ENCODE data around the gene PILRB.
"Not testable (repeated sequence)": the region's sequence is repeated elsewhere in the genome, so short reads cannot be mapped to it uniquely, and the experiment has no call there.

Gene PILRB

DNA sequence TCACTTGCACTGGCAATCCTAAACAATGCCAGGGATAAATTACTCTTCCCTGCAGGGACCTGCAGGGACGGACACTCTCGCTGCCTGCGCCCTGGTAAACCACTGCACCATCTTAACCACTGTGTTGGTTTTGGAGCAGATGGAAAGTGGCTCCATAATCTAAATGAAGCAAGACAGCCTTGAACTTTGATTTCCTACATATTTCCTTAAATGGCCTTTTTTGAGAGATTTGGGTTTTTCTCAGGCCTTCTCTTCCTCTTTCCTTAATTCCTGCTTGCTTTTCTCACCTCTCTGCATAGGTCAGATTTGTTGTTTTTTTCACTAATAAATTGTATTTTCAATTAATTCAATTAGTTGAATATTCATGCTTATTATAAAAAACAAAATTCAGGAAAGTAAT is 18.1 kb downstream of the PILRB start:
- no peak for DNase-seq (ENCODE audit: low read depth in 2 of 2)

DNA sequence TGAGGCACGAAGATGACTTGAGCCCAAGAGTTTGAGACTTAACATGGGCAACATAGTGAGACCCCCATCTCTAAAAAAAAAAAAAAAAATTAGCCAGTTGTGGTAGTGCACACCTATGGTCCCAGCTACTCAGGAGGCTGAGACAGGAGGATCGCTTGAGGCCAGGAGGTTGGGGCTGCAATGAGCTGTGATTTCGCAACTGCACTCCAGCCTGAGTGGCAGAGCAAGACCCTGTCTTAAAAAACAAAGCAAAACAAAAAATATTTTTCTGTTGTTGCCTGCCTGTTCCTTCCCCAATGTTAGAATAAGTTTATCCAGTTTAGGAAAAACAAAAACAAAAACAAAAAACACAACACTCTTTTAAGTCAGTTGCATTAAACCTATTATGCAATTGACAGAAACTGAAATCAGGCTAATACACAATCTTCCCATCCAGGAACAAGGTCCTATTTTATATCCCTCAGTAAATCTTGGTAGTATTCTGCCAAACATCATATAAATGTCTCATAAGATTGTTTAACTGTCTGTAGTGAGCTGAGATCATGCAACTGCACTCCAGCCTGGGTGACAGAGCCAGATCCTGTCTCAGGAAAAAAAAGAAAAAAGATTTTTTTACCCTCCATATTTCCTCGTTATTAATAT is 20.3 kb downstream of the PILRB start:
- DNase-seq (ENCODE audit: low read depth in 2 of 2): no peak

DNA sequence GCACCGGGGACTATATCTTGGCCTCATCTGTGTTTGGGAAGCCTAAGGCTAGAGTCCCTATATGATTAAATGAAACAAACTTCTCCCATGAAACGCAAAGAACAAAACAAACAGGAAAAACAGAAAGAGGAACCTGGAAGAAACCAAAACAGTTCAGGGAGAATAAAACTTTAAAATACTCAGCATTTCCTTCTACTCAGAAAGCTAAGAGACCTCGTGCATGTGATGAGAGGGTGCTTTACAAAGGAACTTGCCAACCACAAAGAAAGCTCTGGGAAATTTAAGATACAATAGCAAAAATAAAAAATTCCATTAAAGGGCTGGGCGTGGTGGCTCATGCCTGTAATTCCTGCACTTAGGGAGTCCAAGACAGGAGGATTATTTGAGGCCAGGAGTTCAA is 22.3 kb downstream of the PILRB start:
- DNase-seq (ENCODE audit: low read depth in 2 of 2): no peak

DNA sequence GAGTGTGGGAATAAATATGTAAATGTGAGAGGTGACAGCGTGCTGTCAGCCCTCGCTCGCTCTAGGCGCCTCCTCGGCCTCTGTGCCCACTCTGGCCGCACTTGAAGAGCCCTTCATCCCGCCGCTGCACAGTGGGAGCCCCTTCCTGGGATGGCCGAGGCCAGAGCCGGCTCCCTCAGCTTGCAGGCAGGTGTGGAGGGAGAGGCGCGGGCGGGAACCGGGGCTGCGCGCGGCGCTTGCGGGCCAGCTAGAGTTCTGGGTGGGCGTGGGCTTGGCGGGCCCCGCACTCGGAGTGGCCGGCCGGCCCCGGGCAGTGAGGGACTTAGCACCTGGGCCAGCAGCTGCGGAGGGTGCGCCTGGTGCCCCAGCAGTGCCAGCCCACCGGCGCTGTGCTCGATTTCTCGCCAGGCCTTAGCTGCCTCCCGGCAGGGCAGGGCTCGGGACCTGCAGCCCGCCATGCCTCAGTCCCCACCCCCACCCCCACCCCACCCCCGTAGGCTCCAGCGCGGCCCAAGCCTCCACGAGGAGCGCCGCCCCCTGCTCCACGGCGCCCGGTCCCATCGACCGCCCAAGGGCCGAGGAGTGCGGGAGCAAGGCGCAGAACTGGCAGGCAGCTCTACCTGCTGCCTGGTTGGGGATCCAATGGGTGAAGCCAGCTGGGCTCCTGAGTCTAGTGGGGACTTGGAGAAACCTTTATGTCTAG is 23.8 kb downstream of the PILRB start:
- not testable (repeated sequence) for DNase-seq (ENCODE audit: low read depth in 2 of 2)

DNA sequence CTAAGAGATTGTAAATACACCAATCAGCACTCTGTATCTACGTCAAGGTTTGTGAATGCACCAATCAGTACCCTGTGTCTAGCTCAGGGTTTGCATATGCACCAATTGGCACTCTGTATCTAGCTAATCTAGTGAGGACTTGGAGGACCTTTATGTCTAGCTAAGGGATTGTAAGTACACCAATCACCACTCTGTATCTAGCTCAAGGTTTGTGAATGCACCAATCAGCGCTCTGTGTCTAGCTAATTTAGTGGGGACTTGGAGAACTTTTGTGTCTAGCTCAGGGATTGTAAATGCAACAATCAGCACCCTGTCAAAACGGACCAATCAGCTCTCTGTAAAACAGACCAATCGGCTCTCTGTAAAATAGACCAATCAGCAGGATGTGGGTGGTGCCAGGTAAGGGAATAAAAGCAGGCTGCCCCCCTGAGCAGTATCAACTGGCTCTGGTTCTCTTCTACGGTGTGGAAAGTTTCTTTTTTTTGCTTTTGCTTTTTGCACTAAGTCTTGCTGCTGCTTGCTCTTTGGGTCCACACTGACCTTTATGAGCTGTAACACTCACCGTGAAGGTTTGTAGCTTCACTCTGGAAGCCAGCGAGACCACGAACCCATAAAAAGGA is 24.4 kb downstream of the PILRB start:
- DNase-seq (ENCODE audit: low read depth in 2 of 2): not testable (repeated sequence)

DNA sequence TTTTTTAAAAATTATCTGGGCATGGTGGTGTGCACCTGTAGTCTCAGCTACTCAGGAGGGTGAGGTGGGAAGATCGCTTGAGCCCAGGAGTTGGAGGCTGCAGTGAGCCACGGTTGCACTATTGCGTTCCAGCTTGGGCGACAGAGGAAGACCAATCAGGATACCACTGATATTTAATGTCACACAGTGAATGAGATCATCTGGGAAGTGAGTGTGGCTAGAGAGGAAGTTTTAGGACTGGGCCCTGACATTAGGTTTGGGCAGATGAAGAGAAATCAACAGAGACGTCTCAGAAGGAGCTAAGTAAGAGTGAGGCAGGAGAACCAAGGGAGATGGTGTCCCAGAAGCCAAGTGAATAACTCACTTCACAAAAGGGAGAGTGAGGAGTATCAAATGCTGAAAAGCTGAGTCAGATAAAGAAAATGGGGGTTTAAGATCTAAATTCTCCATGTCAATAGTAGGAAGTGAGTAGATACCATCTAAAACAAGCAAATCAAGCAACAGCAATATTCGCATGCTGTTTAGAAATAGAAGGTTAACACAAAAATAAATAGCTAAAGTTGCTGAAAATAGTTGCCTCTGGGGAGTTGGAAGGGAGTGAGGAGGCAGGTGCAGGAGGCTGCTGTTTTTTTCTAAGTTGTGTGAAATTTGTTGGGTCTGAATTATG is 26.8 kb downstream of the PILRB start:
- DNase-seq (ENCODE audit: low read depth in 2 of 2): no peak

DNA sequence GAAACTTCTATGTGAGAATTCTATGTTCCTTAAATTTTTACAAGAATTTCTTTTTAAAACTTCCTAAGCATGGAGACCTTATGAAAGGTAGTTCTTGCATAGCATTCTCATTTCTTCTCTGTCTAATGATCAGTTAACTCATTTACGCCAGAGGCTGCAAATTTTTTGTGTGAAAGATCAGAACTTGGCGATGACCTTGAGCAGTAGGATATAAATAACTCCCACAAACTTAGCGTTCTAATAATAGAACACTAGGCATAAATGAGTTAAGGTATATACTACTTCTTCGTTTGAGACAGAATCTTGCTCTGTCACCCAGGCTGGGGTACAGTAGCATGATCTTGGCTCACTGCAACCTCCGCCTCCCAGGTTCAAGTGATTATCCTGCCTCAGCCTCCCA is 29.0 kb downstream of the PILRB start:
- no peak for DNase-seq (ENCODE audit: low read depth in 2 of 2)

DNA sequence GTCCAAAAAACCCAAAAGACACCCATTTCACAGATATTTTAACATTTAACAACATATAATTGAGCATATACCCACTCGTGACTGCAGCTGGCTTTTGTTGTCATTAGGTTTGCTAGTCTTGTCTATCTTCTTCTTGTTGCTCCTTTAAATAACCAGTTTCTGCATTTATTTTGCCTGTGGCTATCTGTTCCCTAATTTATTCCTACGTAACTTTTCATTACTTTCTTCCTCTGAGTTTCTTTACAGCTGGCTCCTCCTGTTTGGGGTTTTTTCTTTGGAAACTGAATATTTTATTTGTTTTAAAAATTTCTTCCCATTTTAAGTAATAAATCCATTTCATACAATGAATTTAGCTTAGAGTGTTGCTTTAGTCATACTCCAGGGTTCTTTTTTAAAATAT is 29.8 kb downstream of the PILRB start:
- no peak for DNase-seq (ENCODE audit: low read depth in 2 of 2)

DNA sequence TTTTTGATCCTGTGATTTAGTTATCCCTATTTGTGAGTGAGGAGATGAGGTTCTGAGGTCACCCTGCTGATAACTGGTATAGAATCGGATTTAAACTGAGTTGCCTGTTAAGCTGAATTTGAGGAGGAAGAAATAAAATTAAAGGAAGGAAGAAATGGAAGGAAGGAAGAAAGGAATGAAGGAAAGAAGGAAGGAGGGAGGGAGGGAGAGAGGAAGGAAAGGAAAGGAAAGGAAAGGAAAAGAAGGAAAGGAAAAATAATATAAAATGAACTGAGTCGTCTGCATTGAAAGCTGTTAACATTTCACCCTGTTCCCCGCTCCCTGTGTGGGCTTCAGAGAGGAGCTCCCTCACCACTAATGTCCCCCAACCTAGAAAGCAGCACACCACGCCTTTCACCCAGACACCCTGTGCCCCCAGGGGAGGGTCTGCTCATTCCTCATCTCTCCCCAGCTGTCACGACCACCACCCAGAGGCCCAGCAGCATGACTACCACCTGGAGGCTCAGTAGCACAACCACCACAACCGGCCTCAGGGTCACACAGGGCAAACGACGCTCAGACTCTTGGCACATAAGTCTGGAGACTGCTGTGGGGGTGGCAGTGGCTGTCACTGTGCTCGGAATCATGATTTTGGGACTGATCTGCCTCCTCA is 31.6 kb downstream of the PILRB start:
- no peak for DNase-seq (ENCODE audit: low read depth in 2 of 2)

DNA sequence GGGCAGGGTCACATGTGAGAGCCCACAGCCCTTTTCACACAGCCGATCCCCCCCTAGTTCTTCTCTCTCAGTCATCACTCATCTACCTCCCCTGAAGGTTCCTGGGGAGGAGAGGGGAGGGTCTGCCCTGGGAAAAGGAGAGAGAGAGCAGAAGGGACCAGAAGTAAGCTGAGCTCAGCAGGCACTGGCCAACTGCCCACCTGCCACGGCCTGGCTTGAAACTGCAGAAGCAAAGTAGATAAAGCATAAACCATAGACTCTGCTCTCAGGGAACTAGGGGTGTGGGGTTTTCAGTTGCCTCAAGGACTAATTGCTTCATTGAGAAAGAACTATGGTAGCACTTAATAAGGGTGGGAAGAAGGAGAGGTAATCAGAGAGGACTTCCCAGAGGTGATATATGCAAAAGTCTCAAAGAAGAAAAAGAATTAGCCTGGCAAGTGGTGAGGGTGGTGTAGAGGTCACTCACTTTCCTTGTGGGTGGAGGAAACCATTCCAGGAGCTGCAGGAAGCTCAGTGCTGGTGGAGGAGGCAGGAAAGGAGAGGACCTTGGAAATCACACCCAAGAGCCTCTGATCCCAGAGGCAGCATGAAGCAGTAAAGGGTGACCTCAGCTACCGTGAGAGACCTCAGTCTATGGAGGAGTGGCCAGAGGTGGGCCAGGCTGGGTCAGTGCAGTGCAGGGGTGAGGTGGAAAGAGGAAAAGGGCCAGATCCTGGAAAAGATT is 32.5 kb downstream of the PILRB start:
- no peak for DNase-seq (ENCODE audit: low read depth in 2 of 2)

DNA sequence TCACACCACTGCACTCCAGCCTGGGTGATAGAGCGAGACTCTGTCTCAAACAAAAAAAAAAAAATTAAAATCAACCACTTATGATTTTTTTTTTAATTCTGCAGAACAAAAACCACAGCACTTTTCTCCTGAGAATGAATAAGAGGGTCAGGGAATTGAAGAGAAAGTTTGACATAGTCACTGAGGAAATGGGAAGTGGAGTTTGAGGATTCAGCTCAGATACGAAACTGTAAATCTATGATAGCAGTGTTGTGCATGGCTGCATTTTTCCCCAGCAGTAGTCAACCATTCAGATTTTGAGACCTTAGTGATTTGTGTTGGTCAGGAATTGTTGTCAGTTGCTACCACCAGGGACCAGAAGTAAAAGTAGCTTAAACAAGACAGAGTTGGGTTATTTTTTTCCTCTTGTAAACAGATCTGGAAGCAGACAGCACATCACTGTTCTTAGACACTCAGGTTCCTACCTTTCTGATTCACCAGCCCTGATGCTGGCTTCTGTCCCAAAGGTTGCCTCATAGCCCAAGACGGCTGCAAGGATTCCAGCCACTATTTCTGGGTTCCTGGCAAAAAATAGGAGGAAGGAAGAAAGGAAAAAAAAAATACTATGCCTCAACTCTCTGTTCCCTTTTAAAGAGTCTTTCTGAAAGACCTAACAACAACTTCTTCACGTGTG is 35.5 kb downstream of the PILRB start:
- no peak for DNase-seq (ENCODE audit: low read depth in 2 of 2)

DNA sequence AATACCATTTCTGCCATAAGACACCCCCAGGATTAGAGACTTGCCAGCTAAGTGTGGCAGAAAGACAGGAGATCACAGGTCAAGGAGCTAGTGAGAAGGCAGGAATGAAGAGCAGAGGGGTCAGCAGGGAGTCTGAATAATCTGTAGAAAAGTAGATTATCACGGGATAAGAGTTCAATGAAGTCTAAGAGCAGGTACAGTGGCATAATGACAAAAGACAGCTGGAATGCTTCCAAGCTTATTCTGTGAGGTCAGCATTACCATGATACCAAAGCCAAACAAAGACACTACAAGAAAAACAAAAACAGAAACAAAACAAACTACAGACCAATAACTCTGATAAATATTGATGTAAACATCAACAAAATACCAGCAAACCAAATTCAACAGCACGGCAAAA is 36.2 kb downstream of the PILRB start:
- no peak for DNase-seq (ENCODE audit: low read depth in 2 of 2)

DNA sequence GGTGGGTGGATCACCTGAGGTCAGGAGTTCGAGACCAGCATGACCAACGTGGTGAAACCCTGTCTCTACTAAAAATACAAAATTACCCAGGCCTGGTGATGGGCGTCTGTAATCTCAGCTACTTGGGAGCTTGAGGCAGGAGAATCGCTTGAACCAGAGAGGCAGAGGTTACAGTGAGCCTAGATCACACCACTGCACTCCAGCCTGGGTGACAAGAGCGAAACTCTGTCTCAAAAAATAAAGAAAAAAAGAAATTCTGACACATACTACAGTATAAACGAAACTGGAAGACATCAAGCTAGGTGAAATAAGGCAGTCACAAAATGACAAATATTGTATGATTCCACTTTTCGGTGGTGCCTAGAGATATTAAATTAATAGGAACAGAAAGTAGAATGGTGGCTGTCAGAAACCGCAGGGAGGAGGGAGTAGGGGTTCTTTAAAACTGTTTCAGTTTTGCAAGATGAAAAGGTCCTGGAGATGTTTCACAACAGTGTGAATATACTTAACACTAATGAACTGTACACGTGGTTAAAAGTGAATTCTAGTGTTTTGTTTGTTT is 38.6 kb downstream of the PILRB start:
- DNase-seq (ENCODE audit: low read depth in 2 of 2): peak in 1 of 2 donors; percentile 31

DNA sequence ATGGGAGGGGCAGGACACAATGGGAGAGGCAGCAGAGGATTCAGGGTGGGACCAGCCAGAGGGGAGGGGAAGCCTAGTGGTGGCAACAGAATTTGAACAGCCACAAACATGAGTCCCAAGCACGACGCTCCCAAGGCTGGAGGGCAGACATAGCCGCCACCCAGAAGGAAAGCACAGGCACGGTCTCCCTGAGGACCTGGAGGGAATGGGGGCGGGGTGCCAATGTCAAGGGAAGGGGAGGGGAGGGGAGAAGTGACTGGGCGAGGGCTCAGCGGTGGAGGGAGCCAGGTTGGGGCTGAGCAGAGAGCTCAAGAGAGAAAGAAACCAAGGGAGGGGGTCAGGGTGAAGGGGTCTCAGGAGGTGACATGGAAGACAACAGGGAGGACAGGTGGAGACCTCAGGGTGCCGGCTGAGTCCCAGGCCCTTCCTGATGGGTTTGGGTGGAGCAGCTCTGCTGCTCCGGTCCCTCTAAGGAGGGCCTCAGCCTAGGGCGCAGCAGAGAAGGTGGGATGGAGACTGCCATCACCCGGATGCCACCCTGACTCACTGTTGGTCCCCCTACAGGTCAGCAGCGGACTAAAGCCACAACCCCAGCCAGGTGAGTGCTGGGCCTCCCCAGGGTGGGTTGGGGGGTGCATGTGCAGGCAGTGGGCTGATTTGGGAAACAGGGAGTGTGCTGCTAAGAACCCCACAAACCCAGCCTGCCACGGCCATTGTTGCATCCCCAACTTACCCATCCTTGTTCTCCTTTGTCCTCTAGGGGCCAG is 39.6 kb downstream of the PILRB start:
- DNase-seq (ENCODE audit: low read depth in 2 of 2): no peak

DNA sequence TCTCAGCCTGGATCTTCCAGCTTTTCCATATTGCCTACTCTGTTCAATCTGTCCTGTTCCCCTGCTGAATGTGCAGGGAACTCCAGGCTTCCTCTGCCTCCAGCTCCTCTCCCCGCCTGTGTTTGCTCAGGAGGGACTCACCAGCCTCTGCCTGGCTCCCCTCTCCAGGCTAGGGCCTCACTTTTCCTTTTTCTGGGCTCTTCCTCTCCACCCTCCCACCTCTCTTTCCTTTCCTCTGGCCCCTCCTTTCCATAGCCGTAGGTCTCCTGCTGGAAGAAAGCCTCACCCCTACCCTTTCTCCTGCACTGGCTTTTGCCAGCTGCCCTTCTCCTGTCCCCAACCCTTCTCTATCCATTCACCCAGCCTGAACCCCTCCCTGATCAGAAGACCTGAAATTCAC is 40.3 kb downstream of the PILRB start:
- no peak for DNase-seq (ENCODE audit: low read depth in 2 of 2)

DNA sequence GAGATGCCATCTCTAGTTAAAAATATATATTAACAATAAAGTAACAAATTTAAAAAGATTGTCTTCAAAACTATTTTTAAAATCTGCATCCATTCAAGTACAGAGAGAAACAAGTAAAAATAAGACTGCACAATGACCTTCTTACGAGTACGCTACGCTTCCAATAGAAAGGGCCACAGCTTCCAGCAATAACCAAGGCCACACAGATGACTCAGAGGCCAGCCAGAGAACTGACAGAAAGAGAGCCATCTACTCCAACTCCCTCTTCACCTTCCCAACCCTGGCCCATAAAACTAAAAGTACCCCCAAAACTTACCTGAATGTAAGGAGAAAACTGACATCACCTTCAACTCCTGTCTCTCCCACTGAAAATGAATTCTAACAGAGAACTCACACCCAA is 42.1 kb downstream of the PILRB start:
- DNase-seq (ENCODE audit: low read depth in 2 of 2): no peak

DNA sequence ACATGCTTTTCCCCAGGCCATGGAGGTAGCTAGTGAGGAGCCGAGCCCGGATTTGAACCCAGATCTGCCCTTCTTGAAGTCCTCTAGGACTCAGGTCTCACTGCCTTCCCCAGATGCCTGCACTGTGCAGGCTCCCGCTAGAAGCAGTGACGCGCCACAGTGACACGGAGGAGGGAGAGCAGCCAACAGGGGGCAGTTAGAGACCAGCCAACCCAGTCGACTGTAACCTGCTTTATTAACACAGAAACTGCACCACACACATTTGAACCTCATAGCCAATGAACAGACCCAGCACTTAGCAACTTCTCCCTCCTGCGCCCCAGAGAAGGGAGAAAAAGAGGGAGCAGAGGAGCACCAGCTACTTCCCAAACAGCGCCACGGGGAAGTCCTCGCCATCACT is 42.7 kb downstream of the PILRB start:
- no peak for DNase-seq (ENCODE audit: low read depth in 2 of 2)

DNA sequence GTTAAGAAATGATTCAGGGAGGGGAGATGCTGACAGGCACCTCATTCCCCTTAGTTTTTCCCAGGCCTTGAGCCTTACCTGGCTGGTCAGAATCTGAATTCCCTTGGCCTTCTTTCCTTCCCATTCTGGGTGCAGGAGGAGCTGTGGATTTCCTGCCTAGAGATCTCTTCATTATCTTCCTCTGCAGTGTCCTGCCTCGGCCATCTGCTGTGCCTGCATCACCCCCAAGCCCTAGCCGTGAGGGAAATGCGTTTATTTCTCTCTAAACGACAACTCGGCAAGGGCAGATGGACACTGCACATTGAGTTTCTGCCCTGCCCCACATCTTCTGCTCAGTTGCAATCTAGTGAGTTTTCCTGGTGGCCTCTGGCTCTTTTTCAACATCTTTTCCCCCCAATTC is 43.9 kb downstream of the PILRB start:
- no peak for DNase-seq (ENCODE audit: low read depth in 2 of 2)

DNA sequence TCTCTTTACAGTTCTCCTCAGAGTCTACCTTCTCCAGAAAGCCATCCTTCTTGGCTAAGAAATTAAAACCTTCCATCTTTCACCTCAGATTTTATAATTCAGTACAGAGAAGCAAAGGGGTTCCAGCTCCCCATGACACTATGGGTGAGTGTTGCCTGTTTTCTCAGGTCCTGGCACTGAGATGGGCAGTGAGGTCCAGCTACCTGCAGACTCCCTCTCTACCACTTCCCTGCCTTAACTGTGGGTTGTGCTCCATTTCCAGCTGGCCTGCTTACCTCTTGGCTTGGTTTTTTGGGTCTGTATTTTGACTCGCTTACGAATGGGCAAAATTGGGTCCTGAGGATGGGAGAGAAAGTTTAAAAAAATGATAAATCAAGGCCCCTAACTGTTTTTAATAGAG is 44.3 kb downstream of the PILRB start:
- DNase-seq (ENCODE audit: low read depth in 2 of 2): no peak

DNA sequence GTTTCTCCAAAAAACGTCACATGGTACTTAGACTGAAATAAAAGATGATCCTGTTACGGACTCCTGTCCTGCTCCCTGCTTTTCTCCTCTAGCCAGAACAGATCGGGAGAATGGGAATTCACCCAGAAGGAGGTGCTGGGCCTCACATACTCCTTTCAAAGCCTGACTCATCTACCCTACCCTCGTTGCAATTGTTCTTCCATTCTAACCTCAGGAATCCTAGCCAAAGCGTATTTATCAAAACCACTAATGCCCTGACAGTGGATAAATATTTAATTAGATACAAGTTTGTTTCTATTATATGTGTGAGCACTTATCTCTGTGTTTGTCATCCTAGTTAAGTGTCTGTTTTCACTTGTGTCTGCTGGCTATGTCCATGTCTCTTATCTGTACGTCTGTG is 48.9 kb downstream of the PILRB start:
- DNase-seq (ENCODE audit: low read depth in 2 of 2): no peak
